NOMO-1 treated with DMSO at 0.1 percent for 48 hours (cell line): Measurements from ENCODE around the gene CDH12.
"Not testable (repeated sequence)": the region's sequence is repeated elsewhere in the genome, so short reads cannot be mapped to it uniquely, and the experiment has no call there.

Source experiments
- DNase-seq: peaks from one replicate; lab custom pipeline; 2025; ENCODE audit not compliant: unreplicated experiment; lab: John Stamatoyannopoulos, UW

Gene CDH12

GRCh38 chr5:22651355-22651754 lies 201.8 kb downstream of the CDH12 start:
- DNase-seq = no peak

DNA sequence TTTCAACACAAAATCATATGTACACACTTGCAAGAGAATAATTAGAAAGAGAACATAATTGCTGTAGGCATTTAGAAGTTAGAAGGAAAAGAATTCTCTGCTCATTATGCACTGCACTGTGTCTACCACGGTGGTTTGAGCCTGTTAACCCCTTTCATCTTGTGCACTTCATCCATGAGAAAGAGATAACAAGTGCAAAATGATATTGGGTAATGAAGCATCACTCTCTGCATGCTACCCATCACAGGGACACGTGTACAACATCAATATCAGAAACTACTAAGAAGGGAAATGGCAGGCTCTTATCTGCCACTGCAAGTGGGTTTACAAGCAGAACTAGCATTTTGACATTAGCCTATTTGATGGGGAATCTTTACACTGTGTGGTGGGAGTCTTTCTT lies 202.6 kb downstream of the CDH12 start:
- DNase-seq = no peak

DNA sequence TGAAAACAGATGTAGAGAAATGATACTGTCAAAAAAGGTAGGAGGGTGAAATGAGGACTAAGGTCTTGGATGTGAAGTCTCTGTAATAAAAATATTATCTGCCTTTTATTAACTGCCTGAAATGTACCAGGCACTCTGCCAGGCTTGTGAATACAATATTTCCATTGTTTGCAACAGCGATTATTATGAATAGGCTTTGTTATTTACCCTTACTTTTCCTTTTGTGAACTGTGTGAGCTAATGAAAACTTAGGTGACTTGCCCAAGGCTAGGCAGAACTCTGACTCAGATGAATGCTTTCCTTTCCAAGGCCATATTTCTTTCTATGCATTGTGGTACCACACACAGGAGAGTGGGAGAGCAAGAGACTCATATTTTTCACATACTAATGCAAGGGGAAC lies 204.1 kb downstream of the CDH12 start:
- DNase-seq = no peak

GRCh38 chr5:22644859-22645258 lies 208.3 kb downstream of the CDH12 start:
- DNase-seq = no peak

GRCh38 chr5:22643356-22643755 lies 209.8 kb downstream of the CDH12 start:
- DNase-seq = no peak

DNA sequence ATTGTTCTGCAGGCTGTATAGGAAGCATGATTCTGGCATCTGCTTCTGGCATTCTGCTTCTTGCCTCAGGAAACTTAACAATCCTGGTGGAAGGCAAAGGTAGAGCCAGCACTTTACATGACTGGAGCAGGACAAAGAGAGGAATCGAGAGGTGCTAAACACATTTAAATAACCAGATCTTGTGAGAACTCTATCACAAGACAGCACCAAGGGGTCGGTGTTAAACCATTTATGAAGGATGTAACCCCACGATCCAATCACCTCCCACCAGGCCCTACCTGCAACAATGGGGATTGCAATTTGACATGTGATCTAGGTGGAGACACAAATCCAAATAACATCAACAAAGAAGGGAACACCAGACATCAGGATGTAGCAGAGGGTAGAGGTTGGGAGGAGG lies 221.5 kb downstream of the CDH12 start:
- no peak for DNase-seq

DNA sequence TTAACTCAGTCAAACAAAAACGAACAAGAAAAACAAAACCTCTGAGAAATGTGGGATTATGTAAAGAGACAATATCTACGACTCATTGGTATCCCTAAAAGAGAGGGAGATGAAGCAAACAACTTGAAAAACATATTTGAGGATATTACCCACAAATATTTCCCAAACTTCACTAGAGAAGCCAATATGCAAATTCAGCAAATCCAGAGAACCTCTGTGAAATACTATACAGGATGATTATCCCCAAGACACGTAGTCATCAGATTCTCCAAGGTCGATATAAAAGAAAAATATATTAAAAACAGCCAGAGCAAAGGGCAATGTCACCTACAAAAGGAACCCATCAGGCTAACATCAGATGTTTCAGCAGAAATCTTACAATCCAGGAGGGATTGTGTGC lies 226.1 kb downstream of the CDH12 start:
- no peak for DNase-seq

DNA sequence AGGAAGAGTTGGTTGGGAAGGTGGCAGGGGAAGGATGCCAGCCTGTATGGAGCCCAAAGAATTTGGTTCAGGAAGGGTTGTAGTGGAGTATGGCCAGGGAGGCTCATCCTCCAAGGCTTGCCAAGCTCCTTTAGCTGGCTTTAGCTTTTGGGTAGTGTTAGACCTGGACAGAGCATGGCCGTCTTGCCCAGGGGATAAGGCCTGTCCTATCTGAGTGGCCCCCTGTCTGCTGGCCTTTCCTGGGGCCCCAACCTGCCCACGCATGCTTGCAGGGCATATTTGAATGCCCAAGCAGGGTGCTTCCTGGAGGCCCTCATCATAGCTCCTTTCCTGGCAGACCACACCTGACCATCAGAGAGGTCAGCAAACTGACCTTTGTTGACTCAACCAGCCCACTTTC lies 227.7 kb downstream of the CDH12 start:
- no peak for DNase-seq

DNA sequence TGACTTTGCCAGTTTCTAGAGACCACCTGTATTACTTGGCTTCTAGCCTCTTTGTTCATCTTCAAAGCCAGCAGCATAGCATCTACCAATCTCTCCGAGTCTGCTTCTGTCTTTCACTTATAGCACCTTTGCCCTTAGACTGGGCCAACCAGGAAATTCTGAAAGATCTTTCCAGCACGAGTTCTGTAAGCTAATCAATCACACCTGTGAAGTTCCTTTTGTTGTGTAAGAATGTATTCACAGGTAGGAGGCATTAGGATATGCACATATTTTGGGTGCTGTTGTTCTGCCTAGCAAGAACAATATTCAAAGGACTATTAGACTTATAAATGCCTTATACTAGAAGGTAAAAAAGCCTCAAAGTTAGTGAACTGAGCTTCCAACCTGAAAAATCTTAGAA lies 232.1 kb downstream of the CDH12 start:
- DNase-seq = no peak

DNA sequence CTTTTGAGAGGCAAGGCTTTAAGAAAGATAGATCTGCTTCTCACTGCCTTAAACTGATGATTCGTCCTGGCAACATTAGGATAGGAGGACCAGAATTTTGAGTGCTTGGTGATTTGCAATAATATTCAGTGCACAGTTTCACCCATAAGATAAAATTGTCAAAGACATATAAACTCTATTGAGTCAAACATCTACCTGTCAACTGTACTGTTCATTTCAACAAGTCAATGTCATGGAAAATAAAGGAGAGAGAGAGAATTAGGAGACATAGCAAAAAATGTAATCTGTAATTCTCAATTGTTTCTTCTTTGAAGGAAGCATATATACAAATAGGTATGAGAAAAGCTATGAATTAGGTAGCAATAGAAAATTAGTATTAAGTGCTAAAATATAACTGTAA lies 237.2 kb downstream of the CDH12 start:
- no peak for DNase-seq

DNA sequence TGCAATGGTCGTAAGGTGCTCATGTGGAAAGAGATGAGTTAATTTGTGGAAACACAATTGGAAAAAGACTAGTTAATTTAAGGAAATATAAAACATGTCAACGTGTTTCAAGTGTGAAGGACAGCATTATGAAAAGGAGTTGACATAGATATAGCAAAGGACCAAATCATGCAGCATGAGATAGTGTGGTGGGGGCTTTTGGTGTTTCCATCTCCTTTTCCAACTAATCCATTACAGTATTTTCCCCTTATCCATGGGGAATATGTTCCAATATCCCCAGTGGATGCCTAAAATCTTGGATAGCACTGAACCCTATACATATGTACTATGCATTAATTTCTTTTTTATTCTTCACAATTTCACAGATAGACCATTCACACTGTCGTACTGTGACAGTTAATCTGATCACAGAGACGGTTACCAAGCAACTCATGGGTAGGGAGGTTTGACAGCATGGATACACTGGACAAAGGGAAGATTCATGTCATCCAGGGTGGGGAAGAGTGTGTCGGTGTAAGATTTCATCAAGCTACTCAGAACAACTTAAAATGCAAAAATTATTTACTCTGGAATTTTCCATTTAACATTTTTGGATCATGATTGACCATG lies 238.6 kb downstream of the CDH12 start:
- DNase-seq = no peak

GRCh38 chr5:22612928-22613327 lies 240.2 kb downstream of the CDH12 start:
- no peak for DNase-seq

DNA sequence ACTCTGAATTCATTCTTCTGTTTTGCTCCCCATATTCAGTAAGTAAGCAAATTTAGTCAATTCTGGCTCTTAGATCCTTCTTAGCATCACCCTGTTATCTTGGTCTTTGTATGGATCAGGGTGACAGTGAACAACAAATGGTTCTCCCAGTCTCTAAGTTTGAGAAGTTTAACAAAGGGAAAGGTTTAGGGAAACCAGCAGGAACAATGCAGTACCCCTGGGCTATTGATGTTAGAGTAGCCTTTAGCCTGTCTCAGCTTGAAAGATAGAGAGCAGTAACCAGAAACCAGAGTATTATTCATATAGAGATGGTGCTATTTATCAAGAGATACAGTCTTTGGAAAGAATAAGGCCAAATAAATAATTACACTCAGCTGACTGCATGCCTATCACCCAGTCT lies 241.8 kb downstream of the CDH12 start:
- no peak for DNase-seq

- DNase-seq = not testable (repeated sequence)
Measured at GRCh38 chr5:22607498-22607897, 245.6 kb downstream of the CDH12 start.

- DNase-seq = no peak
Measured at GRCh38 chr5:22605473-22605872, 247.7 kb downstream of the CDH12 start.

DNA sequence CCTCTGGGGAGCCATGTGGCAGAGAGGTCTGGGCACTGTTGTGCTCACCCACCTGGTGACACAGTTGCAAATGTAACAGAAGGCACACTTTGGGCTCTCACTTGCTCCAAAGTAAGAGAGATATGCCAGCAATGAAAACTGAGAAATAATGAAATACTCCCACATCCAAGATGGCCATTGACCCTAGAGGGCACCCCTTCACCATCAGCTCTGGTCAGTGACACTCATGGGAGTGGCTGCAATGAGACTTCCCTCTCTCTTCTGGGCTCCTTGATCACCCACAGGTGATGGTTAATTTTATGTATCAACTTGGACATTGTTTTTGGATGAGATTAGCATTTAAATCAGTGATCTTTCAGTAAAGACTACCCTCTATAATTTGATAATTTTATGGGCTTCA lies 248.4 kb downstream of the CDH12 start:
- no peak for DNase-seq

DNA sequence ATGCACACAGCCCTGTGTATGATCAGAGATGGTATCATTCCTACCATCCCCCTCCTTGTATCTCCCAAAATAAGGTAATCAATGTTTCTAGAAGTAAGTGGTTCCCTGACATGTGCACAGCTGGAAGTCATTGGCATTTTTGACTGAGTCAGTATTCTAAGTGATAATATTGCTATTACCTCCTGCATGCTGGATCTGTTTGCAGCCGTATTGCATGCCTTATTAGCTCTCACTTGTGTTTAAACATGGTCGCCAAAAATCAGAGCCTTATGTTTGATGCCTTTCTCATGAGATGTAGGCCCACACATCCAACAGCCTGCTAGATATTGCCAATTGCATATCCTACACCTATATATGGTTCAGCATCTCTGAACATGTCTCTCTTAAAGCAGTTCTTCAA lies 254.3 kb downstream of the CDH12 start:
- no peak for DNase-seq

DNA sequence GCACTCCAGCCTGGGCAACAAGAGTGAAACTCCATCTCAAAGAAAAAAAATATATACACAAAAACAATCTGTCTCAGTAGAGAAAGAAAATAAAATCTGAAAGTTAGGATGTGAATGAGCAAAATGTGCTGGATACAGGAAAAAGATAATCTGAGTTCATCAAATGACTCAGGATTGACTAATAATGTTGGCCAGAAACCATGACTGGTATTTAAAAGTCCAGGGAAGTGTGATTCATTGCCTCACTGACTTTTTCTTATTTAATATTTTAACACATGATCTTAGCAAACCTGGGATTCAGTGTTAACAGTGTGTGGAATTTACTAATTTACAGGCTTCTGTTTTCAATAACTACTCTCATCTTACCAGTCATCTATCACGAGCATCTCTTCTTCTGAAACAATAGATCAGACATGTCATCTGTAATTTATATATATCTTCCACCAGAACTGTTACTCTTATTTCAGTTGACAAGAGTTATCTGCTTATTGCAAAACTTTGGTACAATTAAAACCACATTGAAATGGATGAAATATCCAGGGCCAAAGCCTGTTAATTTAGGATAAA lies 256.7 kb downstream of the CDH12 start:
- DNase-seq = no peak

GRCh38 chr5:22594491-22594890 lies 258.7 kb downstream of the CDH12 start:
- no peak for DNase-seq

GRCh38 chr5:22593592-22593991 lies 259.6 kb downstream of the CDH12 start:
- no peak for DNase-seq

DNA sequence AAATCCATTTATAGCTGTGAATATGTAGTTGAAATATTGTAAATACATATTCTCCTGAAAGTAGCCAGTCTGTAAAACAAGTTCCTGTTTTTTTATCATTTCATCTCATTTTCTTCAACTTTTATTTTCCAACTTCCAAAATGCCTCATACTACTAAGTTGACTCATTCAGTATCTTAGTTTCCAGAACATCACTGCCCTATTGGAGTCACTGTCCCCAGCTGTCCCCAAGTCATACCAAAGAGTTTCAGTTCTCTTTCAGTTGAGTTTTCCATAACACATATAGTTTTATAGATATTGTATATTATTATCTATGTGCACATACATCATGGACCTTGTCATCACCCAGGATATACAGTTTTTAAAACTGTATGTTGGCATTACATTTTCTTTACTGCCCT lies 261.7 kb downstream of the CDH12 start:
- no peak for DNase-seq

GRCh38 chr5:22590677-22591268 lies 262.4 kb downstream of the CDH12 start:
- DNase-seq = no peak

- DNase-seq = no peak
Measured at GRCh38 chr5:22577711-22578110, 275.4 kb downstream of the CDH12 start.
